HepG2 (cell line): Measurements from ENCODE around the gene EFCAB11. TPM values are rescaled to one million over a fixed set of nuclear protein-coding genes. Genes with fewer than 3 reads are reported as not detected.
A peak's percentile ranks its signal among the peaks of the same experiment; 100 is the strongest.

Experiments
- ARID4A ChIP-seq: sonication (generic); formaldehyde crosslinking; IDR thresholded peaks from 2 replicates; pipeline ENCODE4 v1.5.0; 2020; ENCODE audit warnings: mild to moderate bottlenecking, missing genetic modification reagents, borderline replicate concordance
- ASH2L ChIP-seq: fragments of 300-600, 200-600 bp; sonication (generic); IDR thresholded peaks from 2 replicates; pipeline ENCODE4 v1.7.0; 2017; ENCODE audit warnings: low read depth, mild to moderate bottlenecking, moderate library complexity, mixed read lengths, low read length; ENCODE audit not compliant: insufficient read length
- CBX5 ChIP-seq: sonication (generic); formaldehyde crosslinking; IDR thresholded peaks from 2 replicates; pipeline ENCODE4 v1.4.0; 2020; ENCODE audit warnings: missing genetic modification reagents, borderline replicate concordance
- JARID2 ChIP-seq: sonication (generic); formaldehyde crosslinking; IDR thresholded peaks from 2 replicates; pipeline ENCODE4 v1.8.1; 2023; ENCODE audit warnings: missing genetic modification reagents, inconsistent platforms; ENCODE audit not compliant: insufficient replicate concordance
- LCORL ChIP-seq, 2 experiments: fragments of 450-650 bp in 1 of 2; sonication (generic) in 1 of 2; formaldehyde crosslinking in 1 of 2; IDR thresholded peaks; 2 replicates each; pipeline versions ENCODE4 v1.5.0 to v1.6.1; 2017 to 2020; ENCODE audit warnings: antibody characterized with exemption in 1 of 2, missing genetic modification reagents in 1 of 2
- MBD4 ChIP-seq: IDR thresholded peaks from 2 replicates; pipeline ENCODE4 v1.6.1; 2012; ENCODE audit warnings: low read length, inconsistent platforms, borderline replicate concordance
- NFKB2 ChIP-seq: sonication (generic); formaldehyde crosslinking; IDR thresholded peaks from 2 replicates; pipeline ENCODE4 v1.4.0; 2020; ENCODE audit warnings: missing genetic modification reagents, borderline replicate concordance
- SKIL ChIP-seq: sonication (generic); formaldehyde crosslinking; IDR thresholded peaks from 2 replicates; pipeline ENCODE4 v1.8.0; 2022; ENCODE audit warnings: missing genetic modification reagents, mild to moderate bottlenecking, moderate library complexity, borderline replicate concordance
- SMARCC2 ChIP-seq: fragments of 450-650 bp; IDR thresholded peaks from 2 replicates; pipeline ENCODE4 v1.6.1; 2017; ENCODE audit warnings: antibody characterized with exemption, mild to moderate bottlenecking
- TERF1 ChIP-seq: sonication (generic); formaldehyde crosslinking; IDR thresholded peaks from 2 replicates; pipeline ENCODE4 v1.8.0; 2022; ENCODE audit warnings: mild to moderate bottlenecking, missing genetic modification reagents, moderate library complexity
- THAP7 ChIP-seq: sonication (generic); formaldehyde crosslinking; IDR thresholded peaks from 2 replicates; pipeline ENCODE4 v1.8.1; 2023; ENCODE audit warnings: mild to moderate bottlenecking, missing genetic modification reagents
- ZNF138 ChIP-seq: sonication (generic); formaldehyde crosslinking; IDR thresholded peaks from 2 replicates; pipeline ENCODE4 v1.5.0; 2020; ENCODE audit warnings: mild to moderate bottlenecking, low read depth, missing genetic modification reagents
- ZNF20 ChIP-seq: sonication (generic); formaldehyde crosslinking; IDR thresholded peaks from 2 replicates; pipeline ENCODE4 v1.4.0; 2020; ENCODE audit warnings: mild to moderate bottlenecking, moderate library complexity, missing genetic modification reagents
- ZUFSP ChIP-seq: sonication (generic); formaldehyde crosslinking; IDR thresholded peaks from 2 replicates; pipeline ENCODE4 v1.9.0; 2021; ENCODE audit warnings: missing genetic modification reagents, mild to moderate bottlenecking, borderline replicate concordance
- polyA plus RNA-seq, 8 experiments: library from polyadenylated mRNA; depleted of rRNA in 3 of 8; stranded (reverse) in 7 of 8; unstranded in 1 of 8; fragments of >200 nt; fragmentation: Illumina TruSeq in 4 of 8; extraction: Trizol in 4 of 8; gene quantifications; 2 replicates each; pipeline versions ENCODE4 v1.2.1 to v1.2.3, GENCODE V29; 2011 to 2016; ENCODE audit warnings: low read depth in 4 of 8, missing spikeins in 1 of 8, mixed read lengths in 1 of 8; ENCODE audit not compliant: insufficient read depth in 1 of 8
- total RNA-seq, 5 experiments: library from RNA; depleted of rRNA; stranded (reverse); fragments of >200 nt; fragmentation: Illumina TruSeq; extraction: Trizol; gene quantifications; 2 replicates each; pipeline ENCODE4 v1.2.3, GENCODE V29; 2016; ENCODE audit warnings: low read depth in 1 of 5

EFCAB11 gene
- total and polyA plus RNA-seq, 2 of the 13 experiments (the other 11 are each of a cell fraction or from before 2014, with no cell fraction given): 8.2 to 31.5 TPM

GRCh38 chr14:89911010-89911919, 43.3 kb downstream of the EFCAB11 start (continued):
- TF ChIP-seq JARID2 (CRISPR knock-in tag) (no peak), LCORL (IDR thresholded peaks at IDR 0.05) (peak; percentile 89), LCORL (CRISPR knock-in tag; IDR thresholded peaks at IDR 0.05) (peak; percentile 53; the same call in 1 of the 2 replicates), ZNF138 (CRISPR knock-in tag) (no peak), ZNF20 (no peak), THAP7 (no peak), ZUFSP (CRISPR knock-in tag) (no peak), NFKB2 (no peak), TERF1 (no peak), ARID4A (CRISPR knock-in tag) (peak; percentile 34; the same call in 1 of the 2 replicates), CBX5 (CRISPR knock-in tag) (no peak), SKIL (CRISPR knock-in tag) (peak; percentile 31; the same call in 1 of the 2 replicates), MBD4 (no peak), ASH2L (peak; percentile 99), SMARCC2 (no peak)
